ENCODE results near the gene TPK1.

- TF ChIP-seq CTCF (IDR thresholded peaks at IDR 0.05) = no peak
- no peak for TF ChIP-seq REST (IDR thresholded peaks at IDR 0.05; ENCODE audit: insufficient read depth in 1 of 2, low read depth in 2 of 2, low read length in 1 of 2)
- no peak for TF ChIP-seq SIN3A (IDR thresholded peaks at IDR 0.05; ENCODE audit: borderline replicate concordance, insufficient read depth, low read depth, low read length)
- no peak for TF ChIP-seq POLR2AphosphoS5 (IDR thresholded peaks at IDR 0.05; ENCODE audit: low read depth, low read length)
- no peak for TF ChIP-seq TCF7L2 (IDR thresholded peaks at IDR 0.05; ENCODE audit: low read depth, low read length)
Measured at GRCh38 chr7:144415858-144416257, 420.0 kb downstream of the TPK1 start.

Data from Panc1 (cell line).